ENCODE results near the gene EIF2AK2. TPM values are rescaled to one million over a fixed set of nuclear protein-coding genes. Genes with fewer than 3 reads are reported as not detected.
"Not testable (repeated sequence)": the region's sequence is repeated elsewhere in the genome, so short reads cannot be mapped to it uniquely, and the experiment has no call there.

The EIF2AK2 gene
- total RNA-seq, 1 donor from 2014 or later: 57.1 TPM

GRCh38 chr2:37201208-37201607 lies 44.4 kb upstream of the EIF2AK2 start:
- H3K36me3 ChIP-seq: peaks cover 62% of the 10 kb centered on the region
- no peak overlapping the region for H3K4me3 ChIP-seq
- TF ChIP-seq CTCF (IDR thresholded peaks at IDR 0.05): no peak
- peaks cover 12% of the 10 kb centered on the region for H3K4me1 ChIP-seq
- no peaks in the 10 kb centered on the region for H3K27me3 ChIP-seq
- intact Hi-C loops (cut with DNase I): no loop called here
- H3K27ac ChIP-seq: no peak overlapping the region
- ATAC-seq (no peak), DNase-seq (no peak)
- H3K9me3 ChIP-seq: no peaks in the 10 kb centered on the region

GRCh38 chr2:37198681-37199065 lies 41.9 kb upstream of the EIF2AK2 start:
- no peaks in the 10 kb centered on the region for H3K27me3 ChIP-seq
- H3K27ac ChIP-seq: no peak overlapping the region
- peaks cover 40% of the 10 kb centered on the region for H3K36me3 ChIP-seq
- no peak for TF ChIP-seq CTCF (IDR thresholded peaks at IDR 0.05)
- no peak overlapping the region for H3K4me3 ChIP-seq
- intact Hi-C loops (cut with DNase I): no loop called here
- peaks cover 12% of the 10 kb centered on the region for H3K4me1 ChIP-seq
- DNase-seq (no peak), ATAC-seq (no peak)
- no peaks in the 10 kb centered on the region for H3K9me3 ChIP-seq

GRCh38 chr2:37196320-37197195 lies 39.8 kb upstream of the EIF2AK2 start, which contains the start of gene CEBPZOS:
Gene CEBPZOS (plus strand): TSS chr2:37196496. CDS start chr2:37199705, 3,209 bp downstream.
- DNase-seq (peak; percentile 93), ATAC-seq (peak; percentile 95)
- no peaks in the 10 kb centered on the region for H3K9me3 ChIP-seq
- peak within 1 kb of the TSS; percentile 90 for H3K4me3 ChIP-seq
- H3K36me3 ChIP-seq: peaks cover 19% of the 10 kb centered on the region
- H3K4me1 ChIP-seq: peaks cover 12% of the 10 kb centered on the region
- no peak for TF ChIP-seq CTCF (IDR thresholded peaks at IDR 0.05)
- no peaks in the 10 kb centered on the region for H3K27me3 ChIP-seq
- intact Hi-C loops (cut with DNase I): no loop called here
- H3K27ac ChIP-seq: peak within 1 kb of the TSS; percentile 90

- H3K4me3 ChIP-seq: peak overlapping the region; percentile 90
- intact Hi-C loops (cut with DNase I); ATAC-seq; DNase-seq; H3K27me3 ChIP-seq; H3K9me3 ChIP-seq: not testable (repeated sequence)
- H3K4me1 ChIP-seq: peaks cover 12% of the 10 kb centered on the region
- H3K27ac ChIP-seq: peak overlapping the region; percentile 90
- peaks cover 12% of the 10 kb centered on the region for H3K36me3 ChIP-seq
Measured at GRCh38 chr2:37195862-37196319, 39.1 kb upstream of the EIF2AK2 start.

GRCh38 chr2:37192551-37192950 lies 35.8 kb upstream of the EIF2AK2 start:
- no peak overlapping the region for H3K4me3 ChIP-seq
- no peaks in the 10 kb centered on the region for H3K9me3 ChIP-seq
- no peak for DNase-seq
- H3K36me3 ChIP-seq: no peaks in the 10 kb centered on the region
- no peak overlapping the region for H3K27ac ChIP-seq
- no peak for TF ChIP-seq CTCF (IDR thresholded peaks at IDR 0.05)
- intact Hi-C loops (cut with DNase I): no loop called here
- no peaks in the 10 kb centered on the region for H3K27me3 ChIP-seq
- H3K4me1 ChIP-seq: peaks cover 7% of the 10 kb centered on the region
- ATAC-seq: no peak

- TF ChIP-seq CTCF (IDR thresholded peaks at IDR 0.05): no peak
- no peak overlapping the region for H3K27ac ChIP-seq
- H3K36me3 ChIP-seq: no peaks in the 10 kb centered on the region
- no peak overlapping the region for H3K4me3 ChIP-seq
- no peaks in the 10 kb centered on the region for H3K4me1 ChIP-seq
- no peak for DNase-seq
- H3K27me3 ChIP-seq: no peaks in the 10 kb centered on the region
- intact Hi-C loops (cut with DNase I): no loop called here
- ATAC-seq: no peak
- H3K9me3 ChIP-seq: no peaks in the 10 kb centered on the region
Measured at GRCh38 chr2:37191747-37192146, 35.0 kb upstream of the EIF2AK2 start.

All from upper lobe of right lung (tissue), 1 donor.